Measurements from ENCODE around the gene CYRIA.

CYRIA gene

DNA sequence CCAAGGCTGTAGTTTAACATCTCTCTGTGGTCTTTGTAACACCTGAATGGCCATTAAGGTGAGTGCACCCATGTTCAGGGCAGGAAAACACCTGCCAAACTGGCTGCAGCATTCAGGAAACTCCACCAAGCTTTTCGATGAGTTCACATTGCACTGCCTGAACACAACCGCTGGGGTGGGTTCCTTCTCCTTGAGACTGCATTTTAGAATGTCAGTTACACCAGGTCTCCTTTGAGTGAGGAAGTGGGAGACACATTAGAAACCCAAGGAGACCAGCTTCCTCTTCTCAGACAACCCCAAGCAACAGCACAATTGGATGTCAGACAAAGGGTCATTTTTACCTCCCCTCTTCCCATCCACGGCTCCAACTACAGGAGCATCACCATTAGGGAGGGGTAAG, 35.2 kb downstream of the CYRIA start:
- no peak overlapping the region for H3K4me3 ChIP-seq (ENCODE audit: low read length)
- no peak for DNase-seq (ENCODE audit: low read depth)
- TF ChIP-seq, protein P1, sequence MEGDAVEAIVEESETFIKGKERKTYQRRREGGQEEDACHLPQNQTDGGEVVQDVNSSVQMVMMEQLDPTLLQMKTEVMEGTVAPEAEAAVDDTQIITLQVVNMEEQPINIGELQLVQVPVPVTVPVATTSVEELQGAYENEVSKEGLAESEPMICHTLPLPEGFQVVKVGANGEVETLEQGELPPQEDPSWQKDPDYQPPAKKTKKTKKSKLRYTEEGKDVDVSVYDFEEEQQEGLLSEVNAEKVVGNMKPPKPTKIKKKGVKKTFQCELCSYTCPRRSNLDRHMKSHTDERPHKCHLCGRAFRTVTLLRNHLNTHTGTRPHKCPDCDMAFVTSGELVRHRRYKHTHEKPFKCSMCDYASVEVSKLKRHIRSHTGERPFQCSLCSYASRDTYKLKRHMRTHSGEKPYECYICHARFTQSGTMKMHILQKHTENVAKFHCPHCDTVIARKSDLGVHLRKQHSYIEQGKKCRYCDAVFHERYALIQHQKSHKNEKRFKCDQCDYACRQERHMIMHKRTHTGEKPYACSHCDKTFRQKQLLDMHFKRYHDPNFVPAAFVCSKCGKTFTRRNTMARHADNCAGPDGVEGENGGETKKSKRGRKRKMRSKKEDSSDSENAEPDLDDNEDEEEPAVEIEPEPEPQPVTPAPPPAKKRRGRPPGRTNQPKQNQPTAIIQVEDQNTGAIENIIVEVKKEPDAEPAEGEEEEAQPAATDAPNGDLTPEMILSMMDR (conservative IDR thresholded peaks at IDR 0.05; ENCODE audit: low read depth, low read length), result no peak

DNA sequence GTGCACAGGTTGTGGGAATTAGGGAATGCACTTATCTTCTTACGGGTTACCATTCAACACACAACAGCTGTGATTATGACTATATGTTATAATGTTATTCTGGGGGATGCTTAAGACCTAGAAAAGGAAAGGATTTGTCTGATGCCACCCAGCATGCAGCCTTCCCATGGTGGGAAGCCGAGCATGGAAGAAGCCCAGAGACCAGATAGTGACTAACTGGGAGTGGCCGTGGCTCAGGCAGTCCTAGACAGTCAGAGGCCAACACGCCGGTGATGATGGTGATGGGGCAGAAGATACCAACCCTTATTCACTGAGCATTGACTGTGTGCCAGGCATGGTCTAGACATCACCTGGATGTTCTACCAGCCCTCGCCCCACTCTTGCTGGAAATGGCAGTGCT, 35.9 kb downstream of the CYRIA start:
- DNase-seq (ENCODE audit: low read depth), result no peak
- no peak overlapping the region for H3K4me3 ChIP-seq (ENCODE audit: low read length)
- TF ChIP-seq, protein P1 (conservative IDR thresholded peaks at IDR 0.05; ENCODE audit: low read depth, low read length), result no peak

DNA sequence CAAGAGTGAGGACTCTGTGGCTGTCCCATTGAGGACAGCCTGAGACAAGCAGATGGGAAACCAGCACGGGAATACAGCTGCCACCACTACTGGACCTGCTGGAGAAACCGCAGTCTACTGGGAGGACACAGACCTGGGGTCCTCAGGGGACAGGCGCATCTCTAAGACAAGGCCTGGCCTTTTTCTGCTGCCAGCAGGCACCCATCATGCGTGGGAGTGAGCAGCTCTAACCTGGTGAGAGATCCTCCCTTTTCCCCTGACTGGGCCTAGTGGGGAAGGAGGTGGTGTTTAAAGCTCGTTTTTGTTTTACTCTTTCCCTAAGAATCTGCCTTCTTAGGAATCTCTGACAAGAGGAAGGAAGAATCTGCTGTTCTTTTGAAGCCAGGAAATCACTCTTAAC, 36.6 kb downstream of the CYRIA start:
- TF ChIP-seq, protein P1 (conservative IDR thresholded peaks at IDR 0.05; ENCODE audit: low read depth, low read length), result no peak
- no peak overlapping the region for H3K4me3 ChIP-seq (ENCODE audit: low read length)
- DNase-seq (ENCODE audit: low read depth), result no peak

DNA sequence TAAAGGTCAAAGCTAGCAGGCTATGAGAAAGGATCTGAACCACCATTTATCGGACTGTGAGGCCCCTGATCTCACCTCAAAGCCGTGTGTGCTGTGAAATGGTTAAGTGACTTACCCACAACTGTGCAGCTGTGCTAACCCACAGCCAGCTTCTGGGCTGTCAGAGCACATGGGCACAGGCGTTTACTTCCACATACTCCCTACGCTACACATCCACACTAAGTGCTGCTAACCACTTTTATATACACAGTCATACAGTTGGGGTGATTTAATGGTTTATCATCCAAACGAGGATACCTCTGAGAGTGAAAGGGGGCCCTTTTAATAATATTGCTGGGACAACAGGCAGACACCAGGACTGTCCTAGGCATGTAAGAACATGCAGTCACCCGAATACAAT, 37.3 kb downstream of the CYRIA start:
- DNase-seq (ENCODE audit: low read depth), result no peak

DNA sequence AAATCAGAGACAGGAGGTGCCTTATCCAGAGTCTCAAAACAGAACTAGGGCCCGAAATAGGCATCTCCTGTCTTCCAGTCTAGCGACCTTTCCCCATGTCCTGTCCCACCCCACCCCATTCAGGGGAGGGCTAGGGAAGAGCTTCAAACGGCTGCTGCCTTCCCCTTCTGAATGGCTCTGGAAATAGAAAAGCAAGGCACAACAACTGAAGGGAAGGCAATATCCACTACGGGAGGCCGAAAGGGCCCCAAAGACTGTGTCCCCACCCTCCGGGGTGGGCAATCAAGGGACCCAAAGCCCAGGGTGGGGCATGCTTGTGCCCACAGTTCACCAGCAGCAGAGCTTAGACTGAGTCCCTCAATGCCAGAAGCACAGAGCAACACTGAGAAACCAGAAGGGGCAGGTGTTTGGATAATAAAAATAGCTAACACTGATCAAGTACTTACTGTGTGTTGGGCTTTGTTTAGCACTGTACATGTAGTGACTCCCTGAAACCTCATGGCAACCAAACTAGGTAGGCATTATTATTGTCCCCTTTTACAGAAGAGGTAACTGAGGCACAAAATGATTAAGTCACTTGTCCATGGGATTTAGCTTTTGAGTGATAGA, 38.5 kb downstream of the CYRIA start:
- no peak overlapping the region for H3K4me3 ChIP-seq (ENCODE audit: low read length)
- TF ChIP-seq, protein P1 (conservative IDR thresholded peaks at IDR 0.05; ENCODE audit: low read depth, low read length), result no peak
- DNase-seq (ENCODE audit: low read depth), result no peak

More for the DNA sequence above, 37.3 kb downstream of the CYRIA start:
- TF ChIP-seq, protein P1 (conservative IDR thresholded peaks at IDR 0.05; ENCODE audit: low read depth, low read length), result no peak
- H3K4me3 ChIP-seq (ENCODE audit: low read length), result no peak overlapping the region

DNA sequence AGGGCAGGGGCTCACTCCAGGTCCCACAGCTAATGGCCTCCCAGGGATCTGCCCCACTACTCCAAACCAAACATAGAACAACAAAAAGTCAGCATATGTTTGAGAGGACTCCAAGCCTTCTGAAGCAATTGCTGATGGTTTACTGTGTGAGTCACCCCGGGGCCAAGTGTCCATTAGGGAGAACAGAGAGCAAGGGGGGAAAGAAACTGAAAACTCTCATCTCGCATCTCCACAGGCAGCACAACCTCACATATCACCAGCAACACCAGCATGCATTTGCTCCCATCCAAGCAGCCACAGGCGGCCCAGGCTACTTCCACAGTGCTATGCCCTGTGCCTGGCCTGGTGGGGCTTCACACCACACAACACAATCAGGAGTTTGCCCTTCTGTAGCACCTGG, 39.1 kb downstream of the CYRIA start:
- TF ChIP-seq, protein P1 (conservative IDR thresholded peaks at IDR 0.05; ENCODE audit: low read depth, low read length), result no peak
- DNase-seq (ENCODE audit: low read depth), result no peak

DNA sequence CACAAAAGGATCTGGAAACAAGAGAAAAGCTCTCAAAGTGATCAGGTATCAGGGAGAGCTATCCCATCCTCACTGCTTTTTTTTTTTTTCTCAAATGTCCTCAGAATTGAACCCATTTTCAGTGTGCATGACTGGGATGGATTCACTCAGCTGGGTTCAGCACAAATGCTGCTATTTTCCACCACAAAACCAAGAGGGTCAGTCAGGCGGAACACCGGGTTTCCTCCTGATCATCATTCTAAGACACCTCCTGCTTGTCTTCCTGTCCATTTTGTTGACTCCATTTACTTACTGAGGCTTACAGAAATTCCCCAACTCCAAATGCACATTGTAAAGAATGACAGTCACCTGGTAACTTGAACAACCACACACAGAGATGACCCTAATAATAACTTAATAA, 39.9 kb downstream of the CYRIA start:
- no peak for DNase-seq (ENCODE audit: low read depth)
- H3K4me3 ChIP-seq (ENCODE audit: low read length), result no peak overlapping the region
- TF ChIP-seq, protein P1 (conservative IDR thresholded peaks at IDR 0.05; ENCODE audit: low read depth, low read length), result no peak

More for the DNA sequence above, 39.1 kb downstream of the CYRIA start:
- no peak overlapping the region for H3K4me3 ChIP-seq (ENCODE audit: low read length)

Data from retinal pigment epithelial cell (primary cell).